Measurements from ENCODE around the gene USP2. TPM values are rescaled to one million over a fixed set of nuclear protein-coding genes. Genes with fewer than 3 reads are reported as not detected.

USP2 gene
- total RNA-seq, 2 donors from 2014 or later: 38.9 to 58.7 TPM

DNA sequence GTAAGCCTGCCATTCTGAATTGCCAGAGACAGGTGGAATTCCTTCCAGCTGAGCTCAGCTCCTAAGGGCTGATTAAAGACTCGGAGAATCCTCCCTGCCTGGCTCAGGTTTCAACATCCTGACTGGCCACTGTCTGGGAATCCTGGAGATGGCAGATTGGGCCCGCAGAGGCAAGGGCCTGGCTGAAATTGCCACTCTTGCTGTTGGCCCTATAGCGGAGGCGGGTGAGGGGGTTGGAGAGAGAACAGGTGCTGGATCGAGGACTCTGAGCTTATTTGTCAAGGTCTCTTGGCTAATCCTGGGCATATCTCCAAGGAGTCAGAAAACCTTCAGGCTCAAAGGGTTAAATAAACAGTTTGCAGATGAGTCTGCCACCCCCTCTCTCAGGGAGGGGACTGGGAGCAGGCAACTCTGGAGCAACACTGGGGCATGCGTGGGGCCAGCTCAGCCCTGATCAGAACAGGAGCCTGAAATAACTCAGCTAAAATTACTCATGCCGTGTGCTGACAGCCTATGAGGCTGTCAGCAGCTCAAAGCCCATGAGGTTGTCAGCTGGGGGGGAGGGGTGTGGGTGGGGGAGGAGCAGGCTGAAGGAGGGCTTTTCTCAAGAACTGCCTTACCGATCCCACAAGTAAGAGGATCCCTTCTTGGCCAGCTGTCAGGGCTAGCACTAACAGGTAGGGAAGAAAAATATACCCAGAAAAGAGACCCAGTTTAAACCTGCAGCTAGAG is 20.3 kb downstream of the USP2 start:
- no peak for DNase-seq (ENCODE audit: low spot score)
- no peak for TF ChIP-seq CTCF (IDR thresholded peaks at IDR 0.05)
- Histone ChIP-seq H3K4me1 (peaks cover 0 to 66% of the 10 kb centered on the region in 2 donors), H3K9me3 (no peaks in the 10 kb centered on the region), H3K27ac (peak overlapping the region; percentile 94), H3K4me3 (peak overlapping the region; percentile 49 to 56), H3K36me3 (peaks cover 30% of the 10 kb centered on the region), H3K27me3 (no peaks in the 10 kb centered on the region)

DNA sequence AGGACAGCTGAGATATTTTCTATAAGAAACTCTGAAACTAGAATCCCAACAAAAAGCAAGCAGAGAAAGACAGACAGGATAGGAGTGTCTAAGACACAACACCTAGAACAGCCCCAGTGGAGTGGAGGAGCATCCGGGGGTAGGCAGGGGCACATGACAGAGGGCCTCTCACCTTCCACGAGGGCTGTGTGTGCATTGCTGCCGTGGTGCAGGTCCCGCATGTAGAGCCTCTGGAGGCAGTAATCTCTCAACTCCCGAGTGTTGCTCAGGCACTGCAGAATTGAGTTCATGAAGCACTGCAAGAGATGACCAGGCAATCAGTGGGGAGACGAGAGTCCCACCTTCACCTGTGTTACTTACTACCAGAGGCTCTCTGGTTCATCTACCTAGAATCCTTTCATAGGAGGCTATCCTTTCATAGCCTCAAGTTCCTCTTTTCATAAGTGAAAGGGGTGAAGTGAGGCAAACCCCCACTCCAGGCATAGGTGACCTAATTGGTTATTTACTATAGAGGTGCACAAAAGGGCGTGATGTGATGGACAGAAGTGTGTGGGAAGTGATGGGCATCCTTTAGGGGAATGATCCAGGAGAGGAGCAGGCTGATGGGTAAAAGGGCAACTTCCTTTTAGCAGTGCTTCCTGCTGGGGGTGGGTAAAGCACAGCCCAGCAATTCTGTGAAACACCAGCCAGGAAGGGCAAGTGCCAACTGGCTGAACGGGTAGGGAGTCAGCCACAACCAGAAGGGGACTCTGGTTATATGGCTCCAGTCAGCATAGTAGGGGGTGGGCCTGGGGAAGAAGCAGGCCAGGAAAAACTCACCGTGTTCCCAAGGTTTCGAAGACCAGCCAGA is 21.9 kb downstream of the USP2 start:
- peaks cover 0 to 65% of the 10 kb centered on the region in 2 donors for H3K4me1 ChIP-seq

DNA sequence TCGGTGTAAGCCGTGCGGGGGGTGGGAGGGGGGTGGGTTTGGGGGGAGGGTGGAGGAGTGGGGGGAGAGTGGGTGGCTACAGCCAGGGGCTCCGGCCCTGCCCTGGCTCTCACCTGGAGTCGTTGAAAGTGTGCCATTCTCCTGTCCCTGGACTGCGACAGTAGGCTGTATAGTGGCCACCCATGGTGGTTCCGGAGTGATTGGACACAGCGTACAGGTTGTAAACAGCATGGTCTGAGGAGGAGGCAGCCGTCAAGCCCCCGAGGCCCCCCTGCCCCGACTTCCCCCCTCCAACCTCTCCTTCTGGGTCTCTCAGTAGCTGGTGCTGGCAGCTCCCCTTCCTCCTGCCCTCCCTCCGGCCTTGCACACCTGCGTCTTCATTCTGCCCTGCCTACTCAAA is 24.4 kb downstream of the USP2 start:
- peak overlapping the region; percentile 81 to 82 for H3K27ac ChIP-seq
- H3K4me3 ChIP-seq: peak overlapping the region; percentile 36 to 55
- H3K4me1 ChIP-seq: peaks cover 0 to 60% of the 10 kb centered on the region in 2 donors
- H3K36me3 ChIP-seq: peaks cover 30% of the 10 kb centered on the region
- no peaks in the 10 kb centered on the region for H3K9me3 ChIP-seq
- TF ChIP-seq CTCF (IDR thresholded peaks at IDR 0.05): no peak
- no peak for DNase-seq (ENCODE audit: low spot score)
- no peaks in the 10 kb centered on the region for H3K27me3 ChIP-seq

More for the DNA sequence above, 21.9 kb downstream of the USP2 start:
- no peak for TF ChIP-seq CTCF (IDR thresholded peaks at IDR 0.05)
- no peaks in the 10 kb centered on the region for H3K27me3 ChIP-seq
- H3K9me3 ChIP-seq: no peaks in the 10 kb centered on the region
- H3K27ac ChIP-seq: peak overlapping the region; percentile 94
- peaks cover 30% of the 10 kb centered on the region for H3K36me3 ChIP-seq
- H3K4me3 ChIP-seq: no peak overlapping the region
- no peak for DNase-seq (ENCODE audit: low spot score)

DNA sequence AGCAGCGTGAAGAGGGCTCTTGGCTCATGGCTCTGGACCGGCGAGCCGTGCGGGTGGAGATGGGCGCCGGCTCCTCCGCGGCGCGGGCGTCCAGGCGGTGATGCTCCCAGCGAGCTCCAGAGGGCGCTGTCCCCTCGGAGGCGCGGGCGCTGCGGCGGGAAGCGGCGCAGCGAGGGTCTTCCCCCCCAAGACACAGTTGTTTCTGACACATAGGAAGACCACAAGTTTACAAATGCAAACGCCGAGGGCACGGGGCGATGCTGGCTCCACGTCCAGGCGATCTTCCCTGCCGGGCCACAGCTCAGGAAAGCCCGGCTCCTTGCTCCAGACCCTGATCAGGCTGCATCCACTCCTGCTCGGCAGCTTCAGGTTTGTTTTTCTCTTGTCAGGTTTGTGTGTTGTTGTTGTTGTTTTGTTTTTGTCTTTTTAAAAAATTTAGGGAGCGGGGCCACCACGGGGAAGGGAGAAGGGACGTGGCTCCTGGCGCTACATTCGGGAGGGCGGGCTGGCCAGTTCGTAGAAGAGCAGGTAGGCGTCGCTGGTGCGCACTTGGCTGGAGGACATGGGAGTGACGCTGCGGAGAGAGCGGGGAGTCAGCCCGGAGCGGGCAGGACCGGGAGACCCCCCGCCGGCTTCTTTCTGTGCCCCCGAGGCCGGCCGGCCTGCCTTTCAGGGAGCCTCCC is 25.0 kb downstream of the USP2 start:
- H3K4me3 ChIP-seq: peak overlapping the region; percentile 36 to 55
- H3K27me3 ChIP-seq: no peaks in the 10 kb centered on the region
- peak; percentile 93 to 94 for TF ChIP-seq CTCF (IDR thresholded peaks at IDR 0.05)
- peak; percentile 86 for DNase-seq (ENCODE audit: low spot score)
- peaks cover 0 to 58% of the 10 kb centered on the region in 2 donors for H3K4me1 ChIP-seq
- peaks cover 30% of the 10 kb centered on the region for H3K36me3 ChIP-seq
- H3K27ac ChIP-seq: peak overlapping the region; percentile 81 to 82
- no peaks in the 10 kb centered on the region for H3K9me3 ChIP-seq

GRCh38 chr11:119355091-119355843 is 26.2 kb downstream of the USP2 start:
- no peaks in the 10 kb centered on the region for H3K9me3 ChIP-seq

More at GRCh38 chr11:119355091-119355843, 26.2 kb downstream of the USP2 start:
- DNase-seq (ENCODE audit: low spot score): no peak
- Histone ChIP-seq H3K4me1 (peaks cover 0 to 50% of the 10 kb centered on the region in 2 donors), H3K27me3 (no peaks in the 10 kb centered on the region), H3K4me3 (no peak overlapping the region), H3K27ac (peak overlapping the region; percentile 81 to 82), H3K36me3 (peaks cover 30% of the 10 kb centered on the region)
- TF ChIP-seq CTCF (IDR thresholded peaks at IDR 0.05): no peak

Measured in right atrium auricular region (tissue), 2 donors.